HS-5 (cell line): ENCODE measurements around the gene TNP2.
"Not testable (repeated sequence)": the region's sequence is repeated elsewhere in the genome, so short reads cannot be mapped to it uniquely, and the experiment has no call there.

Experiments
- DNase-seq: peaks from one replicate; pipeline ENCODE4 v3.0.0-alpha.2; 2012; ENCODE audit warnings: low read depth

Gene TNP2

GRCh38 chr16:11239644-11240632, 29.2 kb downstream of the TNP2 start:
- DNase-seq, result no peak

- no peak for DNase-seq
Measured at GRCh38 chr16:11238272-11239202, 30.6 kb downstream of the TNP2 start.

GRCh38 chr16:11236461-11237254, 32.5 kb downstream of the TNP2 start:
- no peak for DNase-seq

GRCh38 chr16:11235703-11235991, 33.5 kb downstream of the TNP2 start:
- DNase-seq, result no peak

- DNase-seq, result no peak
Measured at GRCh38 chr16:11234884-11235702, 34.0 kb downstream of the TNP2 start.

- DNase-seq, result no peak
Measured at GRCh38 chr16:11233727-11234376, 35.3 kb downstream of the TNP2 start.

- no peak for DNase-seq
Measured at GRCh38 chr16:11232852-11233726, 36.0 kb downstream of the TNP2 start.

- no peak for DNase-seq
Measured at GRCh38 chr16:11232302-11232851, 36.7 kb downstream of the TNP2 start.

GRCh38 chr16:11231367-11231970, 37.7 kb downstream of the TNP2 start:
- no peak for DNase-seq

- DNase-seq, result no peak
Measured at GRCh38 chr16:11229906-11230305, 39.2 kb downstream of the TNP2 start.

- DNase-seq, result no peak
Measured at GRCh38 chr16:11229432-11229831, 39.7 kb downstream of the TNP2 start.

GRCh38 chr16:11225677-11226549, 43.2 kb downstream of the TNP2 start:
- no peak for DNase-seq

- no peak for DNase-seq
Measured at GRCh38 chr16:11224894-11225676, 44.0 kb downstream of the TNP2 start.

GRCh38 chr16:11224096-11224893, 44.8 kb downstream of the TNP2 start:
- DNase-seq, result no peak

- DNase-seq, result not testable (repeated sequence)
Measured at GRCh38 chr16:11220507-11220906, 48.6 kb downstream of the TNP2 start.

- no peak for DNase-seq
Measured at GRCh38 chr16:11219178-11219577, 49.9 kb downstream of the TNP2 start.
